Testis (tissue), 3 donors: ENCODE results near the gene CDH4. TPM values are rescaled to one million over a fixed set of nuclear protein-coding genes. Genes with fewer than 3 reads are reported as not detected.

Experiments
- DNase-seq: peaks from one replicate; pipeline ENCODE4 v3.0.0-alpha.2; 2019
- H3K27ac ChIP-seq, 2 donors: fragments of 200-600 bp; sonication (generic); one replicate each; pipeline ENCODE4 v1.5.1; 2019
- H3K27me3 ChIP-seq: fragments of 200-600 bp; sonication (generic); one replicate; pipeline ENCODE4 v1.5.1; 2019
- H3K36me3 ChIP-seq: fragments of 200-600 bp; sonication (generic); one replicate; pipeline ENCODE4 v1.5.1; 2017; ENCODE audit warnings: low read depth; ENCODE audit errors: missing control alignments
- H3K4me1 ChIP-seq: fragments of 200-600 bp; sonication (generic); one replicate; pipeline ENCODE4 v1.5.1; 2019
- H3K4me3 ChIP-seq, 2 donors: fragments of 200-600 bp; sonication (generic); one replicate each; pipeline ENCODE4 v1.5.1; 2017 to 2019
- H3K9me3 ChIP-seq: fragments of 200-600 bp; sonication (generic); one replicate; pipeline ENCODE4 v1.5.1; 2017
- POLR2A ChIP-seq: fragments of 450-650 bp; IDR thresholded peaks from one replicate; pipeline ENCODE4 v1.6.1; 2017; ENCODE audit warnings: antibody characterized with exemption, mild to moderate bottlenecking, moderate library complexity
- WGBS, 2 donors: methylation state at CpG; one replicate each; pipeline ENCODE4 v1.1.5; 2018; 5-methylcytosine and 5-hydroxymethylcytosine counted together
- intact Hi-C: fragments of 100-400 bp; cut with DNase I; formaldehyde crosslinking; loops from one replicate; pipeline ENCODE4 v1.15.1; 2023; ENCODE audit warnings: low total_unique reads
- polyA plus RNA-seq: library from polyadenylated mRNA; stranded (reverse); fragments of 350-450 nt; fragmentation: Illumina TruSeq; extraction: RNeasy Lipid Tissue Mini Kit (QIAGEN cat#74804); gene quantifications from one replicate; pipeline ENCODE4 v1.2.3, GENCODE V29; 2014; ENCODE audit warnings: low read depth, low replicate concordance; ENCODE audit not compliant: insufficient read depth
- total RNA-seq, 2 donors: library from RNA; depleted of rRNA; stranded (reverse); fragments of >200 nt; gene quantifications; one replicate each; pipeline ENCODE4 v1.2.3, GENCODE V29; 2016
- TF ChIP-seq, protein P1 (sequence below), 3 experiments: fragments of 450-650 bp in 2 of 3; fragments of 200-600 bp in 1 of 3; sonication (generic) in 1 of 3; IDR thresholded peaks; one replicate each; pipeline ENCODE4 v1.5.1; 2016 to 2019; ENCODE audit warnings: antibody characterized with exemption in 3 of 3, mild to moderate bottlenecking in 2 of 3, moderate library complexity in 1 of 3

The CDH4 gene
- total and polyA plus RNA-seq, 3 donors from 2014 or later, result 1.4 to 3.3 (median 1.9) TPM

DNA sequence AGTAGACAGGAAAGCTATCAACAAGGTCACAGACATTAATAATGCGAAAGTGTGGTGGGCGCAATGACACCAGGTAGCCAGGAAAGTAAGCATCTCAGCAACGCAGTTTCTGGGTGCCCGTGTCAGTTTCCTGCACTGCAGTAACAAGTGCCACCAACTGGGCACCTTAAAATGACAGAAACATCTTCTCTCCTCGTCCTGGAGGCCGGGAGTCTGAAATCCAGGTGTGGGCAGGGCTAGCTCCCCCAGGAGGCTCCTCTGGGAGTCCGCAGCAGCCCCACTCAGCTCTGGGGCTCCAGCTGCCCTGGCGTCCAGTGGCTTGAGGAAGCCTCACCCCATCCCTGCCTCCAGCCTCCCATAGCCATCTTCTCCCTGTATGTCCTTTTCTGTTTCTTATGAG lies 426.4 kb downstream of the CDH4 start:
- no peaks in the 10 kb centered on the region for H3K36me3 ChIP-seq
- no peak for TF ChIP-seq POLR2A
- TF ChIP-seq, protein P1, sequence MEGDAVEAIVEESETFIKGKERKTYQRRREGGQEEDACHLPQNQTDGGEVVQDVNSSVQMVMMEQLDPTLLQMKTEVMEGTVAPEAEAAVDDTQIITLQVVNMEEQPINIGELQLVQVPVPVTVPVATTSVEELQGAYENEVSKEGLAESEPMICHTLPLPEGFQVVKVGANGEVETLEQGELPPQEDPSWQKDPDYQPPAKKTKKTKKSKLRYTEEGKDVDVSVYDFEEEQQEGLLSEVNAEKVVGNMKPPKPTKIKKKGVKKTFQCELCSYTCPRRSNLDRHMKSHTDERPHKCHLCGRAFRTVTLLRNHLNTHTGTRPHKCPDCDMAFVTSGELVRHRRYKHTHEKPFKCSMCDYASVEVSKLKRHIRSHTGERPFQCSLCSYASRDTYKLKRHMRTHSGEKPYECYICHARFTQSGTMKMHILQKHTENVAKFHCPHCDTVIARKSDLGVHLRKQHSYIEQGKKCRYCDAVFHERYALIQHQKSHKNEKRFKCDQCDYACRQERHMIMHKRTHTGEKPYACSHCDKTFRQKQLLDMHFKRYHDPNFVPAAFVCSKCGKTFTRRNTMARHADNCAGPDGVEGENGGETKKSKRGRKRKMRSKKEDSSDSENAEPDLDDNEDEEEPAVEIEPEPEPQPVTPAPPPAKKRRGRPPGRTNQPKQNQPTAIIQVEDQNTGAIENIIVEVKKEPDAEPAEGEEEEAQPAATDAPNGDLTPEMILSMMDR (IDR thresholded peaks at IDR 0.05), result no peak
- H3K27me3 ChIP-seq, result no peaks in the 10 kb centered on the region
- H3K9me3 ChIP-seq, result no peaks in the 10 kb centered on the region
- no peaks in the 10 kb centered on the region for H3K4me1 ChIP-seq
- WGBS, 2 donors, result 93 to 94% methylated on average over 7 to 8 of the region's 8 CpGs
- no peak for DNase-seq
- intact Hi-C loops, result no loop called here
- H3K27ac ChIP-seq, result no peak overlapping the region
- no peak overlapping the region for H3K4me3 ChIP-seq

DNA sequence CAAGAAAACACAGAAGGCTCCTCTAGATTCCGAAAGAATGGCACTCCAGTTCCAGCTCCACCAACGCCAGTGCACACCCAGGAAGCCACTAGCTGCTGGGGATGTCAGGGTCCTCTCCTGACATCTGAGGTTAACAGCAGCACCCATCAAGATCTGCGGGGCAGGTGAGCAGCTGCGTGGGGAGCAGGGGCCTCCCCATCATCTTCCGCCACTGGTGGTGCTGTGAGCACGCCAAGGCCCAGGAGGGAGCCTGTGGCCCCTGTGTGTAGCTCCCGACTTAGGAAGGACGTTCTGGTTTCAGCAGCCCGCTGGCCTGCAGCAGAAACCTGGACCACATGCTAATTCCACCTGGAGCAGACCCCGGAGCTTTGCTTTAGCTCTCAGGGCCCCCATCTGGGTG lies 427.4 kb downstream of the CDH4 start:
- Histone ChIP-seq H3K4me3 (no peak overlapping the region), H3K36me3 (no peaks in the 10 kb centered on the region), H3K27ac (no peak overlapping the region), H3K4me1 (no peaks in the 10 kb centered on the region), H3K9me3 (no peaks in the 10 kb centered on the region), H3K27me3 (no peaks in the 10 kb centered on the region)
- intact Hi-C loops, result no loop called here
- no peak for DNase-seq
- no peak for TF ChIP-seq POLR2A
- TF ChIP-seq, protein P1 (IDR thresholded peaks at IDR 0.05), result no peak
- 96% methylated on average over 10 of the region's 10 CpGs; no CpG with 5 or more reads in 1 of the 2 donors for WGBS, 2 donors

- WGBS, 2 donors, result 86 to 93% methylated on average over 7 of the region's 7 CpGs
- intact Hi-C loops, result no loop called here
- DNase-seq, result no peak
- Histone ChIP-seq H3K27me3 (no peaks in the 10 kb centered on the region), H3K27ac (no peak overlapping the region), H3K4me1 (no peaks in the 10 kb centered on the region), H3K9me3 (no peaks in the 10 kb centered on the region), H3K4me3 (no peak overlapping the region), H3K36me3 (no peaks in the 10 kb centered on the region)
- TF ChIP-seq, protein P1 (IDR thresholded peaks at IDR 0.05), result no peak
- no peak for TF ChIP-seq POLR2A
Measured at GRCh38 chr20:61680096-61680495, 428.0 kb downstream of the CDH4 start.

DNA sequence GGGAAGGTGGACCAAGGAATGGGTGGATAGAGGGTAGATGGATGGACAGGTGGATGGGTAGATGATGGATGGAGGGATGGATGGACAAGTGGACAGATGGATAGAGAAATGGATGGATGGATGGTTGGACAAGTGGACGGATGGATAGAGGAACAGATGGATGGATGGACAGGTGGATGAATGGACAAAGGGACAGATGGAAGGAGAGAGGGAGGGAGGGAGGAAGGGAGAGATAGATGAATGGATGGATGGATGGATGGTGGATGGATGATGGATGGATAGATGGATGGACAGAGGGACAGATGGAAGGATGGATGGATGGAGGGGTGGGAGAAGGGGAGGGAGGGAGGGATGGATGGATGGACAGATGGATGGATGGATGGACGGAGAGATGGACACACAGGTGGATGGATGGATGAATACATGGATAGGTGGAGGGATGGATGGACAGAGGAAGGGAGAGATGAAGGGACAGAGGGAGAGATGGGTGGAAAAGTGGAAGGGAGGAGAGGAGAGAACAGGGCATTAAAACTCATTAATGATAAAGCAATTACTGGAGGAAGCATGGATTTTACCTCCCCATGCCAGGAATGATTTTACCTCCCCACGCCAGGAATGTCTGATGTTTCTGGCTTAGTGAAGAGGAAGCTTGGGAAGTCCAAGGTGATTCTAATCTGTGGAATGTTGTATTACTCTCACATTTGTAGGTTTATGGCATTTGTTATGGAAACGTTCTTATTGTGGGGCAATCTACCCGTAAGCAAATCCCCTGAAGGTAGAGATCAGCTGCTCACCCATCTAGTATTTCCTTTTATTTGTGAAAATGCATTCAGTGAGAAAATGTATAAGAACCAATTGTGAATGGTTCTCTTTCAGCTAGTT lies 430.3 kb downstream of the CDH4 start:
- Histone ChIP-seq H3K27me3 (no peaks in the 10 kb centered on the region), H3K4me1 (no peaks in the 10 kb centered on the region), H3K36me3 (no peaks in the 10 kb centered on the region), H3K27ac (no peak overlapping the region), H3K4me3 (no peak overlapping the region), H3K9me3 (no peaks in the 10 kb centered on the region)
- no peak for DNase-seq
- TF ChIP-seq POLR2A, result no peak
- TF ChIP-seq, protein P1 (IDR thresholded peaks at IDR 0.05), result no peak
- intact Hi-C loops, result no loop called here
- WGBS, 2 donors, result 80 to 81% methylated on average over 5 of the region's 5 CpGs
